ENCODE data around the gene C10orf67. TPM values are rescaled to one million over a fixed set of nuclear protein-coding genes. Genes with fewer than 3 reads are reported as not detected.

The C10orf67 gene
- total RNA-seq, 1 experiment from 2014 or later: 0.15 TPM

GRCh38 chr10:23364378-23364777 is 19.8 kb upstream of the C10orf67 start:
- intact Hi-C loops (cut with micrococcal nuclease): no loop called here
- no TSS peak for BruUV-seq (replicated peaks)
- CTCF ChIA-PET: no interaction called here

GRCh38 chr10:23363793-23364135 is 19.2 kb upstream of the C10orf67 start:
- Histone ChIP-seq H3K27me3 (ENCODE audit: low read length) (no peaks in the 10 kb centered on the region), H2AFZ (ENCODE audit: low read length) (no peak overlapping the region), H3K4me3 (ENCODE audit: low read length) (no peak overlapping the region), H3K9me3 (ENCODE audit: low read length) (no peaks in the 10 kb centered on the region), H3K9me2 (replicated peaks; ENCODE audit: low read length) (no peaks in the 10 kb centered on the region), H3K9ac (ENCODE audit: low read length) (no peak overlapping the region), H3K27ac (ENCODE audit: low read length) (no peak overlapping the region), H3K36me3 (ENCODE audit: low read depth, low read length) (no peaks in the 10 kb centered on the region), H3K4me2 (ENCODE audit: low read length) (no peak overlapping the region), H4K20me1 (ENCODE audit: low read length) (no peaks in the 10 kb centered on the region), H3K4me1 (ENCODE audit: insufficient read depth, low read length) (no peaks in the 10 kb centered on the region), H3K79me2 (ENCODE audit: low read length) (no peaks in the 10 kb centered on the region), H3F3A (ENCODE audit: low read length, unreplicated experiment) (no peaks in the 10 kb centered on the region)
- ATAC-seq: no peak
- ChIA-PET POLR2A (ENCODE audit: unreplicated experiment) (no interaction called here), CTCF (no interaction called here)
- no peak for TF ChIP-seq EZH2 (IDR thresholded peaks at IDR 0.05; ENCODE audit: low read length, unreplicated experiment)
- no peak for TF ChIP-seq CTCF (conservative IDR thresholded peaks at IDR 0.05; ENCODE audit: low read depth, low read length)
- no peak for TF ChIP-seq EZH2phosphoT487 (IDR thresholded peaks at IDR 0.05; ENCODE audit: borderline replicate concordance, low read length)
- BruUV-seq (replicated peaks): no TSS peak
- DNase-seq: no peak
- intact Hi-C loops (cut with micrococcal nuclease): no loop called here

More at GRCh38 chr10:23364378-23364777, 19.8 kb upstream of the C10orf67 start:
- Histone ChIP-seq H2AFZ (ENCODE audit: low read length) (no peak overlapping the region), H3K4me1 (ENCODE audit: insufficient read depth, low read length) (no peaks in the 10 kb centered on the region), H3K9ac (ENCODE audit: low read length) (no peak overlapping the region), H3K4me2 (ENCODE audit: low read length) (no peak overlapping the region), H3K9me3 (ENCODE audit: low read length) (no peaks in the 10 kb centered on the region), H3K36me3 (ENCODE audit: low read depth, low read length) (no peaks in the 10 kb centered on the region), H3K27me3 (ENCODE audit: low read length) (no peaks in the 10 kb centered on the region), H3K4me3 (ENCODE audit: low read length) (no peak overlapping the region), H3K79me2 (ENCODE audit: low read length) (no peaks in the 10 kb centered on the region), H3F3A (ENCODE audit: low read length, unreplicated experiment) (no peaks in the 10 kb centered on the region), H3K9me2 (replicated peaks; ENCODE audit: low read length) (no peaks in the 10 kb centered on the region), H3K27ac (ENCODE audit: low read length) (no peak overlapping the region), H4K20me1 (ENCODE audit: low read length) (no peaks in the 10 kb centered on the region)
- ATAC-seq (no peak), DNase-seq (no peak)
- POLR2A ChIA-PET (ENCODE audit: unreplicated experiment): no interaction called here
- TF ChIP-seq CTCF (conservative IDR thresholded peaks at IDR 0.05; ENCODE audit: low read depth, low read length) (no peak), EZH2phosphoT487 (IDR thresholded peaks at IDR 0.05; ENCODE audit: borderline replicate concordance, low read length) (no peak), EZH2 (IDR thresholded peaks at IDR 0.05; ENCODE audit: low read length, unreplicated experiment) (no peak)

- H2AFZ ChIP-seq (ENCODE audit: low read length): no peak overlapping the region
- no peak for ATAC-seq
- no peaks in the 10 kb centered on the region for H3K79me2 ChIP-seq (ENCODE audit: low read length)
- H3K36me3 ChIP-seq (ENCODE audit: low read depth, low read length): no peaks in the 10 kb centered on the region
- TF ChIP-seq CTCF (conservative IDR thresholded peaks at IDR 0.05; ENCODE audit: low read depth, low read length) (no peak), EZH2phosphoT487 (IDR thresholded peaks at IDR 0.05; ENCODE audit: borderline replicate concordance, low read length) (no peak), EZH2 (IDR thresholded peaks at IDR 0.05; ENCODE audit: low read length, unreplicated experiment) (no peak)
- H3K9me2 ChIP-seq (replicated peaks; ENCODE audit: low read length): no peaks in the 10 kb centered on the region
- no peak for DNase-seq
- H3K27me3 ChIP-seq (ENCODE audit: low read length): no peaks in the 10 kb centered on the region
- H3K9me3 ChIP-seq (ENCODE audit: low read length): no peaks in the 10 kb centered on the region
- no peak overlapping the region for H3K9ac ChIP-seq (ENCODE audit: low read length)
- BruUV-seq (replicated peaks): no TSS peak
- H4K20me1 ChIP-seq (ENCODE audit: low read length): no peaks in the 10 kb centered on the region
- H3K4me3 ChIP-seq (ENCODE audit: low read length): no peak overlapping the region
- CTCF ChIA-PET: no interaction called here
- POLR2A ChIA-PET (ENCODE audit: unreplicated experiment): no interaction called here
- intact Hi-C loops (cut with micrococcal nuclease): no loop called here
- H3K4me2 ChIP-seq (ENCODE audit: low read length): no peak overlapping the region
- no peaks in the 10 kb centered on the region for H3K4me1 ChIP-seq (ENCODE audit: insufficient read depth, low read length)
- H3K27ac ChIP-seq (ENCODE audit: low read length): no peak overlapping the region
- no peaks in the 10 kb centered on the region for H3F3A ChIP-seq (ENCODE audit: low read length, unreplicated experiment)
These were observed 18.5 kb upstream of the C10orf67 start for GRCh38 chr10:23362879-23363792.
